ENCODE results near the gene GLDN. TPM values are rescaled to one million over a fixed set of nuclear protein-coding genes. Genes with fewer than 3 reads are reported as not detected.

The GLDN gene
- not detected for total RNA-seq

DNA sequence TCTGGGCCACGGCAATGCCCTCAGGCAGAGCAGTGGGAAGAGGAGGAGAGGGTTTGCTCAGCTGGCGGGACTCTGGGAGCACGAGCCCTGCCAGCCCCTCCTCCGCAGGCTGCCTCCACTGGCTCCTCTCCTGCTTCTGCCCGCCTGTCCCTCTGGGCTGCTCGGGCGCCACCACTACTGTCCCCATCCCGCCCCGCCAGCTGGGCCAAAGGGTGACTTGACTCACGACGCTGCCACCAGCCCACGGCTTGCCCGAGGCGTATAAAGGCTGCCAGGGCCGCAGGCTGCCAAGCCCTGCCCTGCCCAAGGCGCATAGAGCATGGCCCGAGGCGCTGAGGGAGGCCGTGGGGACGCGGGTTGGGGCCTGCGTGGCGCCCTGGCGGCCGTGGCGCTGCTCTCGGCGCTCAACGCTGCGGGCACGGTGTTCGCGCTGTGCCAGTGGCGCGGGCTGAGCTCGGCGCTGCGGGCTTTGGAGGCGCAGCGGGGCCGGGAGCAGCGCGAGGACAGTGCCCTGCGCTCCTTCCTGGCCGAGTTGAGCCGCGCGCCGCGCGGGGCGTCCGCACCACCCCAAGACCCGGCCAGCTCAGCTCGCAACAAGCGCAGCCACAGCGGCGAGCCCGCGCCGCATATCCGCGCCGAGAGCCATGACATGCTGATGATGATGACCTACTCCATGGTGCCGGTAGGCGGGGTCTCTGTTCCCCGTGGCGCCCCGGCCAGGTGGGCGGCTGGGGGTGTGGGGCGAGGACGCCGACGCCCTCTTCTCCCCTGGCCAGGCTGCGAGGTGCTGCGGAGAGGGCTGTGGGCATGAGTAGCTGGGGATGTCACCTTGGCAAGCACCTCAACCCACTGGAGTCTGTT is at the start of gene GLDN:
GLDN (plus strand) TSS at position 290 of the 861 bp plus-strand sequence; CDS start at position 320, 30 bp downstream.
- H3K4me3 Mint-ChIP-seq, result no peak within 1 kb of the TSS
- no peak for DNase-seq

DNA sequence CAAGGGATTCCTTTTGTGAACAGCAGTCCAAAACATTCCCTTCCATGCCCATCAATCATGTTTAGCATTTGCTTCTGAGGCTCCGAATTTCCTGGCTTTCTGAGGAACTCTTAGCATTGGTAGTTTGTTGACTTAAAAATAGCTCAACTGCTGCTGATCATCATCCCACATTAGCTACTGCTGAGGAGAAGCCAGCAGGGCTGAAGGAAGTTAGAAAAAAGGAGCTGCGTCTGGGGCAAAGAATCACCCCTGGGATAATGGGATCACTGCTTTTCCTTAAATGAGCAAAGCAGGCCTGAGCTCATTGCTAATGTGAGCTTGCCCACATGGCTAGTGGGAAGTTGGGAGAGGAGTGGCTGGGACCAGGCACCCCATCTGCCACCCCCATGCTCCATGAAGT is 42.8 kb upstream of the GLDN start:
- peaks cover 1% of the 10 kb centered on the region for H3K9me3 Mint-ChIP-seq
- H3K27me3 Mint-ChIP-seq, result peaks cover 3% of the 10 kb centered on the region
- POLR2A ChIA-PET, result no interaction called here
- H3K27ac Mint-ChIP-seq, result no peak overlapping the region
- TF ChIP-seq, protein P1, sequence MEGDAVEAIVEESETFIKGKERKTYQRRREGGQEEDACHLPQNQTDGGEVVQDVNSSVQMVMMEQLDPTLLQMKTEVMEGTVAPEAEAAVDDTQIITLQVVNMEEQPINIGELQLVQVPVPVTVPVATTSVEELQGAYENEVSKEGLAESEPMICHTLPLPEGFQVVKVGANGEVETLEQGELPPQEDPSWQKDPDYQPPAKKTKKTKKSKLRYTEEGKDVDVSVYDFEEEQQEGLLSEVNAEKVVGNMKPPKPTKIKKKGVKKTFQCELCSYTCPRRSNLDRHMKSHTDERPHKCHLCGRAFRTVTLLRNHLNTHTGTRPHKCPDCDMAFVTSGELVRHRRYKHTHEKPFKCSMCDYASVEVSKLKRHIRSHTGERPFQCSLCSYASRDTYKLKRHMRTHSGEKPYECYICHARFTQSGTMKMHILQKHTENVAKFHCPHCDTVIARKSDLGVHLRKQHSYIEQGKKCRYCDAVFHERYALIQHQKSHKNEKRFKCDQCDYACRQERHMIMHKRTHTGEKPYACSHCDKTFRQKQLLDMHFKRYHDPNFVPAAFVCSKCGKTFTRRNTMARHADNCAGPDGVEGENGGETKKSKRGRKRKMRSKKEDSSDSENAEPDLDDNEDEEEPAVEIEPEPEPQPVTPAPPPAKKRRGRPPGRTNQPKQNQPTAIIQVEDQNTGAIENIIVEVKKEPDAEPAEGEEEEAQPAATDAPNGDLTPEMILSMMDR (IDR thresholded peaks at IDR 0.05), result no peak
- no peaks in the 10 kb centered on the region for H3K36me3 Mint-ChIP-seq (ENCODE audit: low read depth)
- H3K4me3 Mint-ChIP-seq, result no peak overlapping the region
- intact Hi-C loops (cut with micrococcal nuclease), result no loop called here
- no peaks in the 10 kb centered on the region for H3K4me1 Mint-ChIP-seq (ENCODE audit: low read depth)
- DNase-seq (no peak), ATAC-seq (no peak)
- CTCF ChIA-PET, result interaction anchor here (1.8 kb wide), 1 partner anchor 13 kb away, joined by 6 read pairs; no protein-coding TSS in a partner anchor

More for the DNA sequence above, at the start of gene GLDN:
- TF ChIP-seq, protein P1 (IDR thresholded peaks at IDR 0.05), result no peak
- no peaks in the 10 kb centered on the region for H3K9me3 Mint-ChIP-seq
- ChIA-PET CTCF (no interaction called here), POLR2A (no interaction called here)
- ATAC-seq, result no peak
- no peaks in the 10 kb centered on the region for H3K4me1 Mint-ChIP-seq (ENCODE audit: low read depth)
- no peaks in the 10 kb centered on the region for H3K36me3 Mint-ChIP-seq (ENCODE audit: low read depth)
- H3K27me3 Mint-ChIP-seq, result peaks cover 18% of the 10 kb centered on the region
- no peak within 1 kb of the TSS for H3K27ac Mint-ChIP-seq
- intact Hi-C loops (cut with micrococcal nuclease), result no loop called here

DNA sequence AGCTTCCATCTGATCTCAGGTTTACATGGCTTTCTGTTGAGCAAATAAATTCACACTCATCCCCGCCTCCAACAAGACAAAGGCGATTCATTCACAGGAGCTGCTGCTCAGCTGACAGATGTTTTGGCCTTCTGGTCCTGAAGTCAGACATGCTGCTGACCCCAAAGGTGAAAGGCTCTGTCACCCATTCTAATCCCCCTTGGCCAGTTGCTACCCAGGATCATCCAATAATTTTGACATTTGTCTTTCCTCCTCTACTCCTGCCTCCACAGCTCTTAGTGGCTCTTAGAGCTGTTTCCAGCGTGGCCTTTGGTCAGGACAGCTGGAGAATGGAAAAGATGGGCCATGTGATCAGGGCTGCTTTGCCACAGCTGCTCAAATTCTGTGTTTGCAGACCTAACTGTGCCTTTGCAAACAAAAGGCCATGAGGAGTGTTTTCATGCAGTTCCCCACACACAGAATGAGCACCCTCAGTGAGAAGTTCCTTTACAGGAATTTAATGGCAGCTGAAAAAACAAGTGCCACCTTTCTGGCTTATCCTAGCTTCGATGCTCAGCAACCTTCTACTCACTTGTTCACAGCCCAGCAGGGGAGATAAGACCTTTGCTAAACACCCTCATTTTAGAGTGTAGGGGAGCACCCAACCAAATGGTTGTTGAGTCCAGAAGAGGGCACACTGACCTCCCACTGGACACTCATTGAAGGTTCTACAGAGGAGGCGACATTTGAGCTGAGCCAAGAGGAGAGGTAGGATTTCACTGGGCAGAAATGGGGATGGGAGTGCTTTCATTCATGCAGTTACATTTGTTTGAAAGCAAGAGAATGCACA is 42.1 kb upstream of the GLDN start:
- Mint-ChIP-seq H3K27ac (no peak overlapping the region), H3K4me3 (no peak overlapping the region), H3K27me3 (peaks cover 6% of the 10 kb centered on the region), H3K9me3 (peaks cover 1% of the 10 kb centered on the region), H3K36me3 (ENCODE audit: low read depth) (no peaks in the 10 kb centered on the region), H3K4me1 (ENCODE audit: low read depth) (no peaks in the 10 kb centered on the region)
- CTCF ChIA-PET, result interaction anchor here (1.8 kb wide), 1 partner anchor 12 kb away, joined by 6 read pairs; no protein-coding TSS in a partner anchor
- DNase-seq (no peak), ATAC-seq (no peak)
- POLR2A ChIA-PET, result no interaction called here
- TF ChIP-seq, protein P1 (IDR thresholded peaks at IDR 0.05), result no peak
- intact Hi-C loops (cut with micrococcal nuclease), result no loop called here

DNA sequence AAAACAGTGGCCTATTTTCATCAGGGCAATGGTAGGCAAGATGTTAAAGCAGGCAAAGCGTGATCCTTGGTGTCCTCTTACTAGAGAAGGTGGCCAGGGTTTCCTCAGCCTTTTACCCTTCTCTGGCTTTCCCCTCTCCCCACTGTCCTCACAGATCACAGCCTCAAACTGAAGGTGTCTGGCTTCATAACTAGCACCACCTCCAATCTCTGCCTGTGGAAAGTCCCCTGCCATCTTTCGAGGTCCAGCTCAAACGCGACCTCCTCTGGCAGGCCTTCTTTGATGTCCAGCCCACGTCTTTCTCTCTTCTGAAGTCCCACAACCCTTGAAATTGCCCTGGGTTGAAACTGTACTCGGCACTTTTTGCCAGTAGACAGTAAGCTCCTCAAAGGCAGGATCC is 39.0 kb upstream of the GLDN start:
- TF ChIP-seq, protein P1 (IDR thresholded peaks at IDR 0.05), result no peak
- H3K36me3 Mint-ChIP-seq (ENCODE audit: low read depth), result no peaks in the 10 kb centered on the region
- ChIA-PET CTCF (no interaction called here), POLR2A (interaction anchor here (0.6 kb wide), 1 partner anchor 313 kb away, joined by 3 read pairs; no protein-coding TSS in a partner anchor)
- H3K27me3 Mint-ChIP-seq, result peaks cover 4% of the 10 kb centered on the region
- intact Hi-C loops (cut with micrococcal nuclease), result no loop called here
- DNase-seq (no peak), ATAC-seq (no peak)
- H3K27ac Mint-ChIP-seq, result no peak overlapping the region
- no peaks in the 10 kb centered on the region for H3K9me3 Mint-ChIP-seq
- H3K4me1 Mint-ChIP-seq (ENCODE audit: low read depth), result no peaks in the 10 kb centered on the region
- H3K4me3 Mint-ChIP-seq, result no peak overlapping the region
